Activated T-cell treated with anti-CD3 and anti-CD28 coated beads, Interleukin-2, amount 50 U/mL, for 48 hours (primary cell): Measurements from ENCODE around the gene RAN.
"Not testable (repeated sequence)": the region's sequence is repeated elsewhere in the genome, so short reads cannot be mapped to it uniquely, and the experiment has no call there.

Experiments
- DNase-seq, 2 experiments: peaks; one replicate each; pipeline ENCODE4 v3.0.0-alpha.2; 2020

Gene RAN

DNA sequence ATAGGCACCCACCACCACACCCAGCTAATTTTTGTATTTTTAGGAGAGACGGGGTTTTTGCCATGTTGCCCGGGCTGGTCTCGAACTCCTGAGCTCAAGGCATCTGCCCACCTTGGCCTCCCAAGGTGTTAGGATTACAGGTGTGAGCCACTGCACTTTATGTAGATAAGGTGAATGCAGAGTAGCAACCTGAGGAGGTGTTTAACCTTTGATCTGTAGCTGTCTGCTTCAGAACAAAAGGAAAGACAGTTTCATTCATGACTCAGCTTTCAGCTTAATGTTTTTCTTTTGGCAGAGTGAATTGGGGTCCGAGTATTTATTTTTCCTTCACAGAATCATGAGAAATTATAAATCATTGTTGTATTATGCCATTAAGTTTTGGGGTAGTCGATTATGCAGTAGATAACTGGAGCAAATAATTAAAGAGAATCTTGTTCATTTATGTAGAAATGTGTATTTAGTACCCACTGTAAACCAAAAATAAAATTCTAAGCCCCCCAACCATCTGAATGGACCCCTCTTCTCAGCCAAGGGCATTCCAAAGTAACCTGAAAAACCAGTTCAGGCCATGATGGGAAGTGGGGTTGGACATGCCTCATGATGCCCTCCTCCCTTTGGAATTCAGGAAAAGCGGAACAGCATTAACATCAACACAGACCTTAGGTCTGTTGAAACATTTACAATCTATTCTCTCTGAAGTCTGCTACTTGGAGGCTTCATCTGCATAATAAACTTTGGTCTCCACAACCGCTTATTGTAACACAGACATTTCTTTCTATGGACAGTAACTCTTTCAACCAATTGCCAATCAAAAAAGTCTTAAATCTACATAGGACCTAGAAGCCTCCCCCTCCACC is 22.1 kb upstream of the RAN start:
- no peak for DNase-seq

DNA sequence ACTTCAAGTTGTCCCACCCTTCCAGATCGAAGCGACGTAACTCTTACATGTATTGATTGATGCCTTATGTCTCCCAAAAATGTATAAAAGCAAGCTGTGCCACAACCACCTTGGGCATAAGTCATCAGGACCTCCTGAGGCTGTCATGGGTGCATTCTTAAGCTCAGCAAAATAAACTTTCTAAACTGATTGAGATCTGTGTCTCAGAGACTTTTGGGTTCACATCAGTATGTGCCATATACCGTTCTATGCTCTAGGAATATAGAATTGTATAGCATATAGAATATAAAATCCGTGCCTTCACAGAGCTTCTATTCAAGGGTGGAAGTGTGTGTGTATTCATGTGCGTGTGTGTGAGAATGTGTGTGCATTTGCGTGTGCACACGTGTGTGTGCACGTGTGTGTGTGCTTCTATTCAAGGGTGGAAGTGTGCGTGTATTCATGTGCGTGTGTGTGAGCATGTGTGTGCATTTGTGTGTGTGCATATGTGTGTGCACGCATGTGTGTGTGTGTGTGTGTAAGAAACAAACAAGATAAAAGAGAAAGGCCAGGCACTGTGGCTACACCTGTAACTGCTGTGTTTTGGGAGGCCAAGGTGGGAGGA is 21.3 kb upstream of the RAN start:
- DNase-seq: no peak

DNA sequence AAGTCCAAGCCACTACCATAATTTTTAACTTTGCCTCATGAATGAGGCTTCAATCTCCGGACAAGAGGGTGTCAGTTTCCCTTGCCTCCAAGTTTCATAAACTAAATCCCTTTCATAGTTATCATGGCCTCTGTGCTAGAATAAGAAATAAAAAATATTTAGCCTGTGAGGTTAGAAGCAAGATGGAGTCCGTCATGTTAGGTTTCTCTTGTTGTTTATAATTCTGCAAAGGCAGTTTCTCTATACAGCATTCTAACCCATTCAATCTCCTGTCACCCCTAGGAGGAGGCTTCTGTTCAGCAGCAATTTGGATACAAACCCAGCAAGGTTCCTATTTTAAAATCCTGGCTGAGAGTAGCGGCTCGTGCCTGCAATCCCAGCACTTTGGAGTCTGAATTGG is 15.8 kb upstream of the RAN start:
- no peak for DNase-seq

DNA sequence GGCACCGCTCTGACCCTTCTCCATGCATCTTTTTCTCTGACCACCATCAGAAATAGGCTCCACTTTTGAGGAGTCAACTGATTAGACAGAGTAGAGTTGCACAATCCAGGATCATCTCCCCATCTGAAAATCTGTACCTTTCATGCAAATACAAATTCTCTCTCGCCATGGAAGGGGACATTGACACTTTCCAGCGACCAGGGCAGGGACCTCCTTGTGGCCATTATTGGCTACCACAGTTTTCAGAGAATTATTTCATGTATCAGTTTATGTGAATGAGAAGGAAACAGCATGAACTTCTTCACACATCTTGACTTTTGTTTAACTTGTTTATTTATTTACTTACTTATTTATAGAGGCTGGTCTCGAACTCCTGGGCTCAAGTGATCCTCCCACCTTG is 13.8 kb upstream of the RAN start:
- DNase-seq: no peak

DNA sequence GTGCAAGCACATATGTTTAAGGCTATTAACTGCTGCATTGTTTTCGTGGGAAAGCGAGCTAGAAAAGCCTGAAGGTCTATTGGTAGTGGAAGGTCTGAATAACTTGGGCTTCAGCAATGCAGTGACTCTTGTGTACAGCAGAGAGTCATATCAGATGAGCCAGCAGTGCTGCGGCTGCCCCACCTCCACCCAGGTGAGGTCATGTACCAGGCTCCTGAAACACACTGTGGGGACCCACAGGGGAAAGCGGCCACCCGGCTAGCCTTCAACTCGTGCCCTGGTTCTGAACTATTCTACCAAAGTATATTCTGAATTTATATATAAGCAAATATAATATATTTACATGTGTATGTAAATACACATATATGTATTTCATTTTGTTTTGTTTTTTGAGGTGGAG is 12.7 kb upstream of the RAN start:
- no peak for DNase-seq

DNA sequence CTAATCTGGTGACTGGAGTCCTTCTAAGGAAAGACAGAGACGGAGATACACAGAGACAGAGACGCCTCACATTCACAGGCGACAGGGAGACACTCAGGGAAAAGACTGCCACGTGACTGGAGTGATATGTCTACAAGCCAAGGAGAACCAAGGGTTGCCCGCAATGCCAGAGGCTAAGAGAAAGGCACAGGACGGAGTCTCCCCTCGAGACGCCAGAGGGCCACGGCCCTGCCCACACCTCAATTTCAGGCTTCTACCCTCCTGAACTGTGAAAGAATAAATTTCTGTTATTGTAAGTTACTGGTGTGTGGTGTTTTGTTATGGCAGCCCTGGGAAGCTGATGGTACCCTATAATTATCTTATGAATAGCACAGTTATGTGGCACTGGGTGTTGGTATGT is 11.6 kb upstream of the RAN start:
- no peak for DNase-seq

DNA sequence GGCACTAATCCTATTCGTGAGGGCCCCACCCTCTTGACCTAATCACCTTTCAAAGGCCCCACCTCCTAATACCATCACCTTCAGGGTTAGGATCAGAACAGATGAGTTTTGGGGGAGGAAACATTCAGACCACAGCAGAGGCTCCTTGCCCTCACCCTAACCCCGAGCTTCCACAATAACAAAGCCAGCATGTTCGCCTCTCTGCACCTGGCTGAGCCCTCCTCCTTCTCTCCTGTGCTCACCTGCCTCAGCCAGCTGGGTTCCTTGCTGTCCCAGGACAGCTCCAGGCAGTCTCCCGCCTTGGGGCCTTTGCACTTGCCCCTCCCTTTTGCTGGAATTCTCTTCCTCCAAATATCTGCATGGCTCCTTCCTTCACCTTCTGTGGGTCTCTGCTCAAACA is 9.7 kb upstream of the RAN start:
- DNase-seq: no peak

DNA sequence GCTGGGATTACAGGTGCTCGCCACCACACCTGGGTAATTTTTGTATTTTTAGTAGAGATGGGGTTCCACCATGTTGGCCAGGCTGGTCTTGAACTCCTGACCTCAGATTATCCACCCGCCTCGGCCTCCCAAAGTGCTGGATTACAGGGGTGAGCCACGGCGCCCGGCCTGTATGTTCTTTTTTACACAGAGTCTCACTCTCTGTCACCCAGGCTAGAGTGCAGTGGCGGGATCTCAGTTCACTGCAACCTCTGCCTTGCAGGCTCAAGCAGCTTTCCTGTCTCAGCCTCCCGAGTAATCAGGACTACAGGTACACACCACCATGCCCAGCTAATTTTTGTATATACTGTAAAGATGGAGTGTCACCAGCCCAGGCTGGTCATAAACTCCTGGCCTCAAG is 9.1 kb upstream of the RAN start:
- DNase-seq: not testable (repeated sequence)

DNA sequence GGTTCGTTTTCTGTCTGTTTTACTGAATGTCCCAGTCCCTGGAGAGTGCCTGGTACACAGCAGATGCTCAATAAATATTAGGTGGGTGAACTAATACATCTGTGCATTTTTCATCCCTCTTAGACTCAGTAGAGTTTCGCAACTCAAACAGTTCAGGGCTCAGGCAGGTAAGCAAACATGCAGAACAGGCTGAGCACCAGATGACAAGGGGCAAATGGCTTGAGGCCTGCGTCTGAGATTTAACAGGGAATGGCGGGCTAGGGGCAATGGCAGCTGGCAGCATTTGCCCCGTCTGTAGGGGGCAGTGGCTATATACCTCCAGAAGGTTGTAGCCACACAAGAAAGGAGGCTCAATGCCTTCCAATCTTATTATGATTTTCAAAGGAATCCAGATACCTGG is 8.6 kb upstream of the RAN start:
- no peak for DNase-seq

DNA sequence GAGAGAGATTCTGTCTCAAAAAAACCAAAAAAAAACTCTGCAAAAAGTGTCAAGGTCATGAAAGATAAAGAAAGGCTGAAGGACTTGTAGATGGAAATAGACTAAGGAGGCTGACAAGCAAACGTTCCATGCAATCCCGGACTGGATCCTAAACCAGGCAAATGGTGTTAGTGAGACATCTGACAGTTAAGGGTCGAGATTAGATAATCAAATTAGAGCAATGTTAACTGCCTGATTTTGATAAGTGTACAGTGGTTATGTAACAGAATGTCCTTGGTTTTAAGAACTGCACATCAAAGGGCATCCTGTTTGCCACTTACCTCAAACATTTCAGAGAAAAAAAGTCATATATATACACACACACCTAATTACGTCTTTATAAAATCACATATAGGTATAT is 3.5 kb upstream of the RAN start:
- DNase-seq: no peak

DNA sequence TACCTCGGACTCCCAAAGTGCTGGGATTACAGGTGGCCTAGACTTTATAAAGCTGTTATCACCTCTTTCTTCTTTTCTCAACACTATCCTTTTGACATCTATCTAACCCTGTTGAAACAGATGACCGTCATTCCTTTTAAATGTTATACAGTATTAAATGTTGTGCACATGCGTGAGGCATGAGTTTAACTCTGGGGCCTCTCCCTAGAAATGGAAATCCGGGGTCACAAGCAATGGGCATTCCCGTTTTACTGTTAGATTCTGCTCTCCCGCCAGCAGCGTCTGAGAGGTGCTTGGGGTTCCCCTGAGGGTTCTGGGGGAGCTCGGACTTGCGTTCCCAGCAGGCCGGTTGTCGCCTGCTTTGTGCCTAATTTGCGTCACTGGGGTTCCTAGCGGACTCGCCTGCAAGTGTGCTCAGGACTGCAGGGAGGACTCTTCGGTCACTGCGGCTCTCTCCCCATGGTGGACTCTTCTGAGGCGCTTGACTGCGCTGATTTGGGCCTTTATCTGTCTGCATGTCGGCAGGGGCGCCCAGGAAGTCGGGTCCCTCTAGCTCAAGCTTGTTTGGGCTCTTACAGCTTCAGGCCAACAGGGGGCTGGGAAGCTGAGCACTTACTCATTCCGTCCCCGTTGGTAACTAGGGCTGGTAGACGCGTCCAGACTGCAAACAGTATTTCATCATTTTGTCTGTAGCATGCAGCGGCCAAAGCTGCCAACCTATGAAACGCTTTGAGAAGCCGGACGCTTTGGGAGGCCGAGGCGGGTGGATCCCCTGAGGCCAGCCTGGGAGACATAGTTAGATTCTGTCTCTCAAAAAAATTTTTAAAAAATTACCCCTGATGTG is 1.2 kb upstream of the RAN start:
- DNase-seq: peak; percentile 78 to 81

DNA sequence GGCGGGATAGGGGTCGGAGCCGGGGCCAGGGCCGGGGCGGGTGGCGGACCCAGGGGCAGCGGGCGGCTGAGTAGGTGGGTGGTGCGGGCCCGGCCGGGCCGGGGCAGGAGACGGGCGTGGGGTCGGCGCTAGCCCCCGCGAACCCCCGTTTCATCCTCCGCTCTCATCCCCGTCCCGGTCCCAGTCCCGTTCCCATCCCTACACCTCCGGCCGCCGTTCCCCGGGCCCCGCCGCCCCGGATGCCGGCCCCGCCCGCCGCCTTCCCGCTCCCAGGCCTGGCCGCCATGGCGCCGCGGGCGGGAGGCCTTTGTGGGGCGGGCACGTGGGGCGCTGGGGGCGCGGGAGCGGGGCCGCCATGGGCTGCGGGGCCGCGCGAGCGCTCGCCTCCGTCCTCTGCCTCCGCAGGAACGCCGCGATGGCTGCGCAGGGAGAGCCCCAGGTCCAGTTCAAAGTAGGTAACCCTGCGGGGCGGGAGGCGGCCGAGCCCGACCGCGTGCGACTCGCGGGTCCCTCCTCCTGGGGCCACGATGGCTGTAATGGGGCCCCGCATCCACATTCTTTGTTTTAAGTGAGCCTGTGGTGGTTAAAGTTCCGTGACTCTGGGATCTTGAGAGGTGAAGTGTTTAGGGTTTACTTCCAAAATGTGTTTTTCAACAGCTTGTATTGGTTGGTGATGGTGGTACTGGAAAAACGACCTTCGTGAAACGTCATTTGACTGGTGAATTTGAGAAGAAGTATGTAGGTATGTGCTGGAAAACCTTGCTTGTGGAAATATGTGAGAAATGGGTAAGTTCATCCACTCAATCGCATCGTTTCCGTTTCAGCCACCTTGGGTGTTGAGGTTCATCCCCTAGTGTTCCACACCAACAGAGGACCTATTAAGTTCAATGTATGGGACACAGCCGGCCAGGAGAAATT is 572 bp downstream of the RAN start:
- peak; percentile 63 to 64 for DNase-seq

DNA sequence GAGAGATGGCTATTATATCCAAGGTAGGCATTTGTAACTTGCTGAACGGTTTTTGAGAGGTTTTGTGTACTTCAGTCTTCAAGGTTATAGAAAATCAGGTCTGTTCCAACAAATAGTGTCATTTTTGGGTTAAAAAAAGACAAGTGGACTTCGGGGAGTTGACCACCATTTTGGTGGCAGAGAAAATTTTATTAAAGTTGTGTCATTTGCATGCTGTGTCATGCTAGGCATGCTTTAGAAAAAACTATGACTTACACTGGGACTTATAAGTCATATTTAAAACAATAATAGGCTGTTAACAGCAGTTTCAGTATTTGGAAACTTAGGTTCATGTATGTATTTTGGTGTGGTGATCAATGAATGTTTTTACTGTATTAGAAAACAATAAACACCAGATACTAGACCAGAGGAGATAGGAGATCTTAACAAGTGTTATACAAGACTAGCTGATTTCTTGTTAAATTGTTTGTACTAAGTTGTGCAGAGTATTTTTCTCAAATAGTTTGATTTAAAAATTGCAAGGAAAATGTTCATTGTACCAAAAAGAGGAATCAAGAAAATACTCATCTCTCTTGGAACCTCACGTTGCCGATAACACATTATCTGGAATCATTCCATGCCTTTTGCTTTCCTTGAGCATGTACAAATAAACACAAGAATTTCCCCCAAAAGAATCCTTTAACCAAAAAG is 1.4 kb downstream of the RAN start:
- DNase-seq: no peak

DNA sequence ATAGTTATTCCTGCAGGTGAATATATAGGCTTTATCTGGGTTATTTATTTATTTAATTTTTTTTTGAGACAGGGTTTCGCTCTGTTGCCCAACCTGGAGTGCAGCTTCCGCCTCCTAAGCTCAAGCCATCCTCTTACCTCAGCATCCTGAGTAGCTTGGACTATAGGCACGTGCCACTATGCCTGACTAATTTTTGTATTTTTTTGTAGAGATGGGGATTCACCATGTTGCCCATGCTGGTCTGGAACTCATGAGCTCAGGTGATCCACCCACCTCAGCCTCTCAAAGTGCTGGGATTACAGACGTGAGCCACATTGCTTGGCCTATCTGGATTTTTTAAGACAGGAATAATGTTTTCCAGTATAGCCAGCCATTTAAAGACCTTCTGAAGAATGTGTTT is 2.0 kb downstream of the RAN start:
- DNase-seq: peak in 1 of 2 experiments; percentile 35

DNA sequence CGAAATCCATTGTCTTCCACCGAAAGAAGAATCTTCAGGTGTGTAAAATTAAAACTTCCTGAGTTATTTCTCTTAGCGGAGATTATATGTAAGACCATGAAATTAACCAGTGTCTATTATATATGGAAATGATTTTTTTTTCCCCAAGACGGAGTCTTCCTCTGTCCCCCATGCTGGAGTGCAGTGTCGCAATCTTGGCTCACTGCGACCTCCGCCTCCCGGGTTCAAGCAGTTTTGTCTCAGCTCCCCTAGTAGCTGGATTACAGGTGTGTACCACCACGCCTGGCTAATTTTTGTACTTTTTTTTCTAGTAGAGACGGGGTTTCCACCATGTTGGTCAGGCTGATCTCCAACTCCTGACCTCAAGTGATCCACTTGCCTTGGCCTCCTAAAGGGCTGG is 2.8 kb downstream of the RAN start:
- DNase-seq: no peak

DNA sequence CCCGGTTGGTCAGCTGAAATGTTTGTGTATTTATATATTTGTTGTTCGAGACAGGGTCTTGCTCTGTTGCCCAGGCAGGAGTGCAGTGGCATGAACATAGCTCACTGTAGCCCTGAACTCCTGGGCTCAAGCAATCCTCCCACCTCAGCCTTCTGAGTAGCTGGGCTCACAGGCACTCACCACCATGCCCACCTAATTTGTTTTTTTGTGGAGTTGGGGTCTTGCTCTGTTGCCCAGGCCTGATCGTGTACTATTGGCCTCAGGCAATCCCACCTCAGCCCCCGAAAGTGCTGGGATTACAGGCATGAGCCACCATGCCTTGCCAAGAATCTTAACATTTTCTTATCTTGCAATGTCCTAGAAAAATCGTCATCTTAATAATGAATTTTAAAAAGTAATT is 3.3 kb downstream of the RAN start:
- DNase-seq: no peak

DNA sequence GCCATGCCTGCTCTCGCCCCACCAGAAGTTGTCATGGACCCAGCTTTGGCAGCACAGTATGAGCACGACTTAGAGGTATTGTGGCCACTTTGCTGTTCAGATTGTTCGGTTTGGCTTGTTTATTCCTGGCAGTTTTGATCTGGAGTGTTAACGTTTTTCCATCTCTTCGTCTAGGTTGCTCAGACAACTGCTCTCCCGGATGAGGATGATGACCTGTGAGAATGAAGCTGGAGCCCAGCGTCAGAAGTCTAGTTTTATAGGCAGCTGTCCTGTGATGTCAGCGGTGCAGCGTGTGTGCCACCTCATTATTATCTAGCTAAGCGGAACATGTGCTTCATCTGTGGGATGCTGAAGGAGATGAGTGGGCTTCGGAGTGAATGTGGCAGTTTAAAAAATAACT is 3.8 kb downstream of the RAN start:
- DNase-seq: not testable (repeated sequence)

DNA sequence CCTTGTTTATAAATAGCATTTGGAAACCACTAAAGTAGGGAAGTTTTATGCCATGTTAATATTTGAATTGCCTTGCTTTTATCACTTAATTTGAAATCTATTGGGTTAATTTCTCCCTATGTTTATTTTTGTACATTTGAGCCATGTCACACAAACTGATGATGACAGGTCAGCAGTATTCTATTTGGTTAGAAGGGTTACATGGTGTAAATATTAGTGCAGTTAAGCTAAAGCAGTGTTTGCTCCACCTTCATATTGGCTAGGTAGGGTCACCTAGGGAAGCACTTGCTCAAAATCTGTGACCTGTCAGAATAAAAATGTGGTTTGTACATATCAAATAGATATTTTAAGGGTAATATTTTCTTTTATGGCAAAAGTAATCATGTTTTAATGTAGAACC is 4.4 kb downstream of the RAN start:
- DNase-seq: no peak

DNA sequence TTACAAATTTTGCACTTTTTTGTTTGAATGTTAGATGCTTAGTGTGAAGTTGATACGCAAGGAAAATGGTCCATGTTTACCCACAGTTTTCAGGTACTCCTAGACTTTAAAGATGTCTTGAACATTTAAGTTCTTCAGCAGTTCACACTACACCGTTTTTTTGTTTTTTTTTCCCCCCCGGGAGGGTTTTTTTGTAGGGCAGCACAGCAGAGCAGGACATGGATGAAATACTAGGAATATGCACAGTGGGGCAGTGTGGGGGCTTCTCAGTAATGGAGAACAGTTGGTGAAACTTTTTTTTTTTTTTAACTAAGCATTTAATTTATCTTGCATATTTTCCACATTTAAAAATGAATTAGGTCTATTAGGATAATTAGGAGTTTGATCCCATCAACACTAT is 4.9 kb downstream of the RAN start:
- DNase-seq: no peak

DNA sequence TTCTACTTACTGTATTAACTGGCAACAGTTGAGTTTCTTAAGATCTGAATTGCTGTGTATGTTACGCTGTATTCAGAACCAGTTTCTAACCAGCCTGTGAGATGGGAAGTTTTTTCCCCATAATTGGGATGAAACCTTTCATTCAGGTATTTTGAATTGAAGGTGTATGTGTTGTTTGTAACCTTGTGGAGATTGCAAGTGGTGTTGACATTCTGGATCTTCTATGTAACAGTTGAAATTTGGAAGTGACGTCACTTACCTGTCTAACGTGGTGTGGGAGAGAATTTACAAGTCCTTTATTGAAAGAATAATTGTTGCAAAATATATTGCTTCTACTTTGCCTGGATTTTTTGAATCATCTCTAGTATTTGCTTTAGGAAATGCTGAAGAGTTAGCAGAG is 5.5 kb downstream of the RAN start:
- no peak for DNase-seq

DNA sequence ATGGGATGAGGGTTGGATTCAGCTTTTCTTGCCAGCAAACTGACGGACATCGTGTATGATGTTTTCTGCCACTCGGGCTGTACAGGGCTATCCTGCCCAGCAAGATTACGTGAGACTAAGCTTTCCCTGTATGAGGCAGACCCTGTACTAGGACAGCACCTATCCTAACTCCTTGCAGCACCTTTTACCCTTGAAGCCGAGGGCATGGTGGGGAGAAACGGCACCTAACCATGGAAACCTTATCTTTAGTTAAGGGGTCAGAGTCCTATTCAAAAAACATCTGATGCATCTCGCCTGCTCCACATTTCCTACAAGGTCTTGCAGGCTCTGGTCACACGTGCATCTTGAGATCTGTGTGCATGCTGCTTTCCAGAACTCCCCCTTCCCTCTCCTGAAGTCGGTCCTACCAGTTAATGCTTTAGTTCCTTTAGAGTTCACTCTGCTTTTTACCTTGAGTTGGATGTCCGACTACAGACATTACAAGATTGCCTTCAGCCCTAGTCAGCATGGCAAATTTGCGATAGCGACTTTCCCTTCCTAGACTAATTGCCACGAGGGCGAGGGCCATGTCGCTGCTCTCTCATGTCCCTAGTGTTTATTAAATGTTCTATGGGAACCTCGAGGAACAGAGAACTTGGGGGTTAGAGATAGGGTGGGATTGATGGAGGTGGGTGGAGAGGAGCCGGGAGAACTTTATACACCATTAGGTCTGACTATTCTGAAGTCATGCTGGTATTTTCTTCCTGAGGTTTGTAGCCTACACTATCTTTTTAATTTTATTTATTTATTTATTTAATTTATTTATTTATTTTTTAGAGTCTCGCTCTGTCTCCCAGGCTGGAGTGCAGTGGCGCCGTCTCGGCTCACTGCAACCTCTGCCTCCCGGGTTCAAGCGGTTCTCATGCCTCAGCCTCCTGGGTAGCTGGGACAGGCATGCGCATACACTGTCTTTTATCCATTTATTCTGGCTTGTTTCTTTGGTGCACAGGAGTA is 6.6 kb downstream of the RAN start:
- DNase-seq: peak; percentile 41
